ENCODE measurements around the gene HTT-AS.

The HTT-AS gene

GRCh38 chr4:3047464-3048286, 26.7 kb downstream of the HTT-AS start:
- TF ChIP-seq FOXP2 (optimal IDR thresholded peaks at IDR 0.05; ENCODE audit: borderline replicate concordance, extremely low read depth, extremely low read length, insufficient read depth), result no peak
- no peak for TF ChIP-seq SIN3A (IDR thresholded peaks at IDR 0.05; ENCODE audit: borderline replicate concordance, insufficient read depth, low read length)
- TF ChIP-seq TAF1 (IDR thresholded peaks at IDR 0.05; ENCODE audit: borderline replicate concordance, insufficient read depth, low read length), result no peak
- TF ChIP-seq REST (IDR thresholded peaks at IDR 0.05; ENCODE audit: insufficient read depth in 1 of 2, low read depth in 2 of 2, low read length in 2 of 2), result no peak
- no peak for TF ChIP-seq POLR2AphosphoS5 (IDR thresholded peaks at IDR 0.05; ENCODE audit: low read depth, low read length)

GRCh38 chr4:3046623-3047022, 27.7 kb downstream of the HTT-AS start:
- TF ChIP-seq FOXP2 (optimal IDR thresholded peaks at IDR 0.05; ENCODE audit: borderline replicate concordance, extremely low read depth, extremely low read length, insufficient read depth) (no peak), SIN3A (IDR thresholded peaks at IDR 0.05; ENCODE audit: borderline replicate concordance, insufficient read depth, low read length) (no peak), TAF1 (IDR thresholded peaks at IDR 0.05; ENCODE audit: borderline replicate concordance, insufficient read depth, low read length) (no peak), REST (IDR thresholded peaks at IDR 0.05; ENCODE audit: insufficient read depth in 1 of 2, low read depth in 2 of 2, low read length in 2 of 2) (no peak)

GRCh38 chr4:3046162-3046561, 28.2 kb downstream of the HTT-AS start:
- TF ChIP-seq TAF1 (IDR thresholded peaks at IDR 0.05; ENCODE audit: borderline replicate concordance, insufficient read depth, low read length) (no peak), REST (IDR thresholded peaks at IDR 0.05; ENCODE audit: insufficient read depth in 1 of 2, low read depth in 2 of 2, low read length in 2 of 2) (no peak)

- TF ChIP-seq POLR2AphosphoS5 (IDR thresholded peaks at IDR 0.05; ENCODE audit: low read depth, low read length) (no peak), TAF1 (IDR thresholded peaks at IDR 0.05; ENCODE audit: borderline replicate concordance, insufficient read depth, low read length) (no peak), FOXP2 (optimal IDR thresholded peaks at IDR 0.05; ENCODE audit: borderline replicate concordance, extremely low read depth, extremely low read length, insufficient read depth) (no peak), SIN3A (IDR thresholded peaks at IDR 0.05; ENCODE audit: borderline replicate concordance, insufficient read depth, low read length) (no peak), REST (IDR thresholded peaks at IDR 0.05; ENCODE audit: insufficient read depth in 1 of 2, low read depth in 2 of 2, low read length in 2 of 2) (no peak)
These were observed 29.2 kb downstream of the HTT-AS start for GRCh38 chr4:3044870-3045819.

All from PFSK-1 (cell line).